ENCODE measurements around the gene ISOC2. TPM values are rescaled to one million over a fixed set of nuclear protein-coding genes. Genes with fewer than 3 reads are reported as not detected.

The ISOC2 gene
- total RNA-seq, result 55.3 and 66.8 TPM in 2 replicates

GRCh38 chr19:55461259-55461973 is at the start of gene ISOC2:
Gene ISOC2, minus strand, starts transcription at chr19:55461642. Its CDS starts 5,156 bp downstream, at chr19:55456486.

GRCh38 chr19:55487924-55488687 is 26.7 kb upstream of the ISOC2 start, which contains the start of gene SSC5D:
Gene SSC5D, plus strand, starts transcription at chr19:55488436. Its CDS starts 154 bp downstream, at chr19:55488590.

GRCh38 chr19:55484593-55485438 is 23.4 kb upstream of the ISOC2 start, which contains the start of gene NAT14:
Gene NAT14, plus strand, starts transcription at chr19:55485188. Its CDS starts 521 bp downstream, at chr19:55485709.

GRCh38 chr19:55476100-55476775 is 14.8 kb upstream of the ISOC2 start, which contains the start of gene ZNF628:
Gene ZNF628, plus strand, starts transcription at chr19:55476617. Its CDS starts 3,294 bp downstream, at chr19:55479911.

GRCh38 chr19:55464662-55465054 is 3.2 kb upstream of the ISOC2 start, which contains the start of gene C19orf85:
Gene C19orf85, minus strand, starts transcription at chr19:55464751. Its CDS starts 197 bp downstream, at chr19:55464554.

GRCh38 chr19:55443045-55443823 is 18.2 kb downstream of the ISOC2 start, which contains the start of gene SHISA7:
Gene SHISA7, minus strand, starts transcription at chr19:55443300. Its CDS starts 437 bp downstream, at chr19:55442863.

GRCh38 chr19:55407550-55407799 is 54.0 kb downstream of the ISOC2 start, which contains the start of gene UBE2S:
Gene UBE2S, minus strand, starts transcription at chr19:55407788. Its CDS starts 199 bp downstream, at chr19:55407589.

Other genes with a start within 250 kb of the ISOC2 start
- 0.33 and 1.0 TPM in 2 replicates for gene TMEM86B, start 232.9 kb downstream of the ISOC2 start, total RNA-seq
- 16.4 and 18.0 TPM in 2 replicates for gene PPP6R1, start 202.6 kb downstream of the ISOC2 start, total RNA-seq
- 18.6 and 19.6 TPM in 2 replicates for gene HSPBP1, start 181.5 kb downstream of the ISOC2 start, total RNA-seq
- 0.65 and 0.77 TPM in 2 replicates for gene BRSK1, start 177.6 kb downstream of the ISOC2 start, total RNA-seq
- not detected in 2 replicates for gene TMEM150B, start 136.3 kb downstream of the ISOC2 start, total RNA-seq
- 3.2 and 3.3 TPM in 2 replicates for gene KMT5C, start 121.8 kb downstream of the ISOC2 start, total RNA-seq
- gene COX6B2, start 106.9 kb downstream of the ISOC2 start, total RNA-seq, result not detected in 2 replicates
- gene GARIN5B, start 98.4 kb downstream of the ISOC2 start, total RNA-seq, result not detected in 2 replicates
- 0.33 TPM in 1 of 2 replicates, not detected in the other for gene IL11, start 91.2 kb downstream of the ISOC2 start, total RNA-seq
- not detected in 2 replicates for gene TMEM190, start 84.8 kb downstream of the ISOC2 start, total RNA-seq
- gene TMEM238, start 77.3 kb downstream of the ISOC2 start, total RNA-seq, result 0.17 and 0.22 TPM in 2 replicates
- gene RPL28, start 75.7 kb downstream of the ISOC2 start, total RNA-seq, result 177 and 193 TPM in 2 replicates
- 23.0 and 32.1 TPM in 2 replicates for gene UBE2S, start 53.9 kb downstream of the ISOC2 start, total RNA-seq
- gene SHISA7, start 18.3 kb downstream of the ISOC2 start, total RNA-seq, result not detected in 2 replicates
- not detected in 2 replicates for gene C19orf85, start 3.1 kb upstream of the ISOC2 start, total RNA-seq
- gene ZNF628, start 15.0 kb upstream of the ISOC2 start, total RNA-seq, result 0.43 and 0.76 TPM in 2 replicates
- gene NAT14, start 23.5 kb upstream of the ISOC2 start, total RNA-seq, result 7.9 and 8.8 TPM in 2 replicates
- gene SSC5D, start 26.8 kb upstream of the ISOC2 start, total RNA-seq, result under 0.01 TPM in 2 replicates
- gene SBK2, start 75.5 kb upstream of the ISOC2 start, total RNA-seq, result not detected in 2 replicates
- gene SBK3, start 83.9 kb upstream of the ISOC2 start, total RNA-seq, result 0.22 and 0.26 TPM in 2 replicates
- 1.8 and 2.4 TPM in 2 replicates for gene ZNF579, start 119.2 kb upstream of the ISOC2 start, total RNA-seq
- 2.2 and 2.7 TPM in 2 replicates for gene FIZ1, start 137.9 kb upstream of the ISOC2 start, total RNA-seq
- 7.9 and 11.4 TPM in 2 replicates for gene ZNF524, start 138.6 kb upstream of the ISOC2 start, total RNA-seq
- 0.54 and 0.60 TPM in 2 replicates for gene ZNF865, start 144.0 kb upstream of the ISOC2 start, total RNA-seq
- 4.4 and 4.5 TPM in 2 replicates for gene ZNF784, start 162.9 kb upstream of the ISOC2 start, total RNA-seq
- 1.5 and 2.1 TPM in 2 replicates for gene ZNF580, start 179.4 kb upstream of the ISOC2 start, total RNA-seq
- 21.8 and 23.7 TPM in 2 replicates for gene ZNF581, start 182.0 kb upstream of the ISOC2 start, total RNA-seq
- gene CCDC106, start 186.6 kb upstream of the ISOC2 start, total RNA-seq, result 5.5 and 7.9 TPM in 2 replicates
- 60.8 and 71.1 TPM in 2 replicates for gene U2AF2, start 193.4 kb upstream of the ISOC2 start, total RNA-seq
- gene EPN1, start 213.6 kb upstream of the ISOC2 start, total RNA-seq, result 36.2 and 57.0 TPM in 2 replicates

Data from dermis lymphatic vessel endothelial cell (primary cell).